Measurements from ENCODE around the gene UHRF2. TPM values are rescaled to one million over a fixed set of nuclear protein-coding genes. Genes with fewer than 3 reads are reported as not detected.

The UHRF2 gene
- total RNA-seq, 1 donor = 54.0 TPM

DNA sequence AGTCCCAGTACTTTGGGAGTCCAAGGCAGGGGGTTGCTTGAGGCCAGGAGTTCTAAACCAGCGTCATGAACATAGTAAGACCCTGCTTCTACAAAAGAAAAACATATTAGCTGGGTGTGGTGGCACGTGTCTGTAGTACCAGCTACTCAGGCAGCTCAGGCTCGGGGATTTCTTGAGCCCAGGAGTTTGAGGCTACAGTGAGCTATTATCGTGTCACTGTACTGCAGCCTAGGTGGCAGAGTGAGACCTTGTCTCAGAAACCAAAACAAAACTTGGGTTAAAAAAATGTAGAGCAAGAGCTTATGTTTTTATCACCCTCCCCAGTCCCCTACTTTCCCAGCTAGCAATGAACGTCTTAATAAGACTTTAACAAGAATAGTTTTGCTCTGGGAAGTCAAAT is 46.7 kb downstream of the UHRF2 start:
- DNase-seq (ENCODE audit: low read depth) = no peak
- TF ChIP-seq, protein P1, sequence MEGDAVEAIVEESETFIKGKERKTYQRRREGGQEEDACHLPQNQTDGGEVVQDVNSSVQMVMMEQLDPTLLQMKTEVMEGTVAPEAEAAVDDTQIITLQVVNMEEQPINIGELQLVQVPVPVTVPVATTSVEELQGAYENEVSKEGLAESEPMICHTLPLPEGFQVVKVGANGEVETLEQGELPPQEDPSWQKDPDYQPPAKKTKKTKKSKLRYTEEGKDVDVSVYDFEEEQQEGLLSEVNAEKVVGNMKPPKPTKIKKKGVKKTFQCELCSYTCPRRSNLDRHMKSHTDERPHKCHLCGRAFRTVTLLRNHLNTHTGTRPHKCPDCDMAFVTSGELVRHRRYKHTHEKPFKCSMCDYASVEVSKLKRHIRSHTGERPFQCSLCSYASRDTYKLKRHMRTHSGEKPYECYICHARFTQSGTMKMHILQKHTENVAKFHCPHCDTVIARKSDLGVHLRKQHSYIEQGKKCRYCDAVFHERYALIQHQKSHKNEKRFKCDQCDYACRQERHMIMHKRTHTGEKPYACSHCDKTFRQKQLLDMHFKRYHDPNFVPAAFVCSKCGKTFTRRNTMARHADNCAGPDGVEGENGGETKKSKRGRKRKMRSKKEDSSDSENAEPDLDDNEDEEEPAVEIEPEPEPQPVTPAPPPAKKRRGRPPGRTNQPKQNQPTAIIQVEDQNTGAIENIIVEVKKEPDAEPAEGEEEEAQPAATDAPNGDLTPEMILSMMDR (IDR thresholded peaks at IDR 0.05; ENCODE audit: insufficient read depth, low read depth, low read length) = no peak
- H3K4me3 ChIP-seq (ENCODE audit: low read depth, low read length) = no peak overlapping the region

DNA sequence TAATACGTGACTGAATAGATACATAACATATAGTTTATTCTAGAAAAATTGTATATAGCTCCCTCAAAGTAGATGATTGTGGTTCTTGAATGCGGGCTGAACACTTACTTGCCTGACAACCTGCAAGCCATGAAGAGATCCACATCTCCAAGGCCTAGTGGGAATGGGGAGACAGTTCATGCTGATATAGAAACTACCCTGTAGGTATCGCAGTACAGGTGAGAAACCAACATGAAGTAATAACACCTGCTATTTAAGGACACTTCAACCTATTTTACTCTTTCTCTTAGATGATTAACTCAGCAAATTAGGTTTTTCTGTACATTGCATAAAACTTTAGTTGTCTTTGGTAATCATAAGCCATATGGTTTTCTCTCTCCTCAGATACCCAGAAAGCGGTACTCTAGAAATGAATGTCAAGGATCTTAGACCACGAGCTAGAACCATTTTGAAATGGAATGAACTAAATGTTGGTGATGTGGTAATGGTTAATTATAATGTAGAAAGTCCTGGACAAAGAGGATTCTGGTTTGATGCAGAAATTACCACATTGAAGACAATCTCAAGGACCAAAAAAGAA is 47.3 kb downstream of the UHRF2 start:
- DNase-seq (ENCODE audit: low read depth) = no peak
- TF ChIP-seq, protein P1 (IDR thresholded peaks at IDR 0.05; ENCODE audit: insufficient read depth, low read depth, low read length) = no peak
- H3K4me3 ChIP-seq (ENCODE audit: low read depth, low read length) = no peak overlapping the region

DNA sequence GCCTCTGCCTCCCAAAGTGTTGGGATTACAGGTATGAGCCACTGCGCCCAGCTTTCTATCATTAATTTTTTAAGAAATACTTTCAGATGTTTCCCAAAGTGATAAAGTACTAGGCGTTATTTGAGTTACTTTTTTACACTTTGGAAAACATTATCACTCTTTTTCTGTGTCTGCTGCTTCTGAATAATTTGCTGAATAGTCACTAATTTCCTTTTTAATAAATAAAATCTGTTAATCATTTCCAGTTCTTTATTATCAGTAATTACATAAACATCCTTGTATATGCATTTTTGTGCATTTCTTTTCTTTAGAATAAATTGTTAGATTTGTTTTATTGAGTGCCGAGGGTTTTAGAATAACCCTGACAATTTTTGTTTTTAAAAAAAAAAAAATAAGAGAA is 48.6 kb downstream of the UHRF2 start:
- no peak overlapping the region for H3K4me3 ChIP-seq (ENCODE audit: low read depth, low read length)
- TF ChIP-seq, protein P1 (IDR thresholded peaks at IDR 0.05; ENCODE audit: insufficient read depth, low read depth, low read length) = no peak
- no peak for DNase-seq (ENCODE audit: low read depth)

DNA sequence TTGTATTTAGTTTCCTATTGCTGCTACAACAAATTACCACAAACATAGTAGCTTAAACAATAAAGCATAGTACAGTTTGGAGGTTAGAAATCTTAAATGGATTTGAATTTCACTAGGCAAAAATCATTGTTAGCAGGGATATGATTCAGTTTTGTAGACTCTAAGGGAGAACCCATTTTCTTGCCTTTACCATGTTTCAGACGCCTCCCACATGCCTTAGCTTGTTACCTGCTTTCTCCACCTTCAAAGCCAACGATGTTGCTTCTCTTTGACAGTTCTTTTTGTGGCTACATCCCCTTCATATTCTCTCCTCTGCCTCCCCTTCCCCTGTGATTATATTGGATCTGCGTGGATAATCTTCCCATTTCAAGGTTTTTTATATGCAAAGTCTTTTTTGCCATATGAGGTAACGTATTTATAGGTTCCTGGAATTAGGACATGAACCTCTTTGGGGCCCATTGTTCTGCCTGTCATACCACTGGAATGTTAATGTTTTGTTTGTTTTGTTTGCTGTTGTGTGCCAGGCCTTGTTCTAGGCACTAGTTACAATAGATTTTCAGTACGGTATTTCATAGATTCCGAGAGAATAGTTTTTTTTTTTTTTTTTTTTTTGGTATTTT is 54.1 kb downstream of the UHRF2 start:
- TF ChIP-seq, protein P1 (IDR thresholded peaks at IDR 0.05; ENCODE audit: insufficient read depth, low read depth, low read length) = no peak
- no peak overlapping the region for H3K4me3 ChIP-seq (ENCODE audit: low read depth, low read length)
- no peak for DNase-seq (ENCODE audit: low read depth)

DNA sequence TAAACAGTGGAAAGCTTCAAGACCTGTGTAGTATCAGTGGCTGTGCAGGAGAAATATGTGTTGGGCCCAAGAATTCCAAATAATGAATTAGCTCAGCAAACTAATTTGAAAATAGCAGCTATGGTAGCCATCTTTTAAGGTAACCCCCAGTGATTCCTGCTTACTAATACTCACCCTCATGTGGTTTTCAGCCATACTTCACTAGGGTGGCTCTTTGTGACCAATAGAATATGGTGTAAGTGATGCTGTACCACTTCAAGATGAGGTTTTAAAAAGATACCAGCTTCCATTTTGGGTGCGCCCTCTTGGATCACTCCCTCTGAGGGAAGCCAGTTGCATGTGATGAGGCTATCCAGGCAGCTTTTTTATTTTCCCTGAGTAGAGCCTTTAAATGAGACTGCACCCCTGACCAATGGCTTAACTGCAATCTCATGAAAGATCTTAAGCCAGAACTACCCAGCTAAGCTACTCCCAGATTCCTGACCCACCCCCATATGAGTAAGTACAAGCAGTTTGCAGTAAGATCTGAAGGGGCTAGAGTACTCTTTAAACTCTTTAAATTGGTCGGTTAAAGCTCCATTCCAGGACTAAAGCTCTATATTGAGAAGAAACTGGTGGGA is 58.3 kb downstream of the UHRF2 start:
- no peak for DNase-seq (ENCODE audit: low read depth)
- TF ChIP-seq, protein P1 (IDR thresholded peaks at IDR 0.05; ENCODE audit: insufficient read depth, low read depth, low read length) = no peak
- no peak overlapping the region for H3K4me3 ChIP-seq (ENCODE audit: low read depth, low read length)

DNA sequence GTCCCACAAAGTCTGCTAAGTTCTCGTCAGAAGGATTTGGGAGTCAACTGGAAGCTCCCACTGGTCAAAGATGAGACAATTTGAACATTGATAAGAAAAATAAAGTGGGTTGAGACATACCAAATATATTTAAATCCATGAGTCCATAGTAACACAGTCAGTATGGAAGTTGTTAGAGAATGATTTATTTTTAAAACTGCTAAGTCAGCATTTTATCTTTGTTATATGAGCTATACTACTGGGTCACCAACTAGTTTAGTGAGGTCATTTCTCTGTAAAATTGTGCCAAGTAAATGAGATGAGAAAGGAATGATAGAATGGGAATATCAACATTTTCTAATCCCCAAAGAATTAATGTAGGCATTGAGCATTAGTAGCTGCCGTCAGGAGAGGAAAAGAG is 60.2 kb downstream of the UHRF2 start:
- TF ChIP-seq, protein P1 (IDR thresholded peaks at IDR 0.05; ENCODE audit: insufficient read depth, low read depth, low read length) = no peak
- no peak for DNase-seq (ENCODE audit: low read depth)
- H3K4me3 ChIP-seq (ENCODE audit: low read depth, low read length) = no peak overlapping the region

Measured in fibroblast of villous mesenchyme (primary cell).